GM18505 (cell line): ENCODE results near the gene DENND10.
"Not testable (repeated sequence)": the region's sequence is repeated elsewhere in the genome, so short reads cannot be mapped to it uniquely, and the experiment has no call there.

Experiments
- ATAC-seq: cut with Tn5 transposase; IDR thresholded peaks from one replicate; pipeline ENCODE4 v1.9.1; 2021; ENCODE audit not compliant: unreplicated experiment
- POLR2A ChIP-seq: IDR thresholded peaks from 4 replicates; pipeline ENCODE4 v1.6.1; 2011; ENCODE audit warnings: borderline replicate concordance; ENCODE audit not compliant: insufficient read depth, insufficient read length; ENCODE audit errors: extremely low read depth

DENND10 gene

GRCh38 chr10:119162452-119163092, 58.7 kb downstream of the DENND10 start:
- ATAC-seq = no peak
- TF ChIP-seq POLR2A = no peak

- peak; percentile 88 for TF ChIP-seq POLR2A
- ATAC-seq = peak; percentile 93
These were observed 61.5 kb downstream of the DENND10 start, which contains the start of gene SFXN4 for GRCh38 chr10:119165171-119166117. Gene SFXN4, minus strand, starts transcription at chr10:119165714. Its CDS starts 67 bp downstream, at chr10:119165647.

- ATAC-seq = no peak
- no peak for TF ChIP-seq POLR2A
These were observed 62.2 kb downstream of the DENND10 start for GRCh38 chr10:119166118-119166500.

GRCh38 chr10:119166564-119166963, 62.7 kb downstream of the DENND10 start:
- no peak for ATAC-seq
- no peak for TF ChIP-seq POLR2A

- TF ChIP-seq POLR2A = no peak
- no peak for ATAC-seq
These were observed 63.1 kb downstream of the DENND10 start for GRCh38 chr10:119167041-119167440.

- TF ChIP-seq POLR2A = no peak
- ATAC-seq = no peak
These were observed 70.2 kb downstream of the DENND10 start for GRCh38 chr10:119174109-119174508.

- no peak for TF ChIP-seq POLR2A
- no peak for ATAC-seq
These were observed 72.3 kb downstream of the DENND10 start for GRCh38 chr10:119176166-119176565.

- no peak for ATAC-seq
- no peak for TF ChIP-seq POLR2A
These were observed 73.9 kb downstream of the DENND10 start for GRCh38 chr10:119177708-119178371.

- TF ChIP-seq POLR2A = peak; percentile 97
- ATAC-seq = peak; percentile 93
These were observed 74.6 kb downstream of the DENND10 start, which contains the start of gene PRDX3 for GRCh38 chr10:119178372-119179119. Gene PRDX3, minus strand, starts transcription at chr10:119178812. Its CDS starts 22 bp downstream, at chr10:119178790.

- not testable (repeated sequence) for ATAC-seq
These were observed 77.0 kb downstream of the DENND10 start for GRCh38 chr10:119180850-119181400.

- no peak for TF ChIP-seq POLR2A
- ATAC-seq = no peak
These were observed 79.9 kb downstream of the DENND10 start for GRCh38 chr10:119183664-119184412.
